ENCODE results near the gene ATP13A3. TPM values are rescaled to one million over a fixed set of nuclear protein-coding genes. Genes with fewer than 3 reads are reported as not detected.

ATP13A3 gene
- total and polyA plus RNA-seq, 2 experiments from 2014 or later = 20.0 to 202 TPM

- DNase-seq (ENCODE audit: low spot score) (no peak), ATAC-seq (no peak)
- Histone ChIP-seq H3K4me2 (no peak overlapping the region), H3K27ac (ENCODE audit: low read depth) (no peak overlapping the region), H2AFZ (no peak overlapping the region), H4K20me1 (replicated peaks; ENCODE audit: insufficient read depth) (no peaks in the 10 kb centered on the region), H3K27me3 (ENCODE audit: insufficient read depth) (no peaks in the 10 kb centered on the region), H3K9me2 (ENCODE audit: insufficient read depth) (peaks cover 5% of the 10 kb centered on the region; the same call in 1 of the 2 replicates), H3F3A (replicated peaks; ENCODE audit: low read depth) (no peaks in the 10 kb centered on the region), H3K4me3 (no peak overlapping the region), H3K4me1 (ENCODE audit: insufficient read depth) (no peaks in the 10 kb centered on the region), H3K79me2 (replicated peaks; ENCODE audit: insufficient read depth) (no peaks in the 10 kb centered on the region), H3K36me3 (ENCODE audit: insufficient read depth) (no peaks in the 10 kb centered on the region)
- no peaks in the 10 kb centered on the region for H3K36me3 Mint-ChIP-seq (ENCODE audit: low read depth)
- peaks cover 5% of the 10 kb centered on the region for H3K27me3 Mint-ChIP-seq (ENCODE audit: insufficient read depth, low read depth, poor library complexity)
- H3K27ac Mint-ChIP-seq = no peak overlapping the region
- peaks cover 11% of the 10 kb centered on the region; the same call in 2 of the 3 replicates for H3K4me1 Mint-ChIP-seq
- no peak overlapping the region for H3K4me3 Mint-ChIP-seq
- no peak for TF ChIP-seq STAT1 (IDR thresholded peaks at IDR 0.05; ENCODE audit: unreplicated experiment)
- no peak for TF ChIP-seq ZNF114 (CRISPR knock-in tag; IDR thresholded peaks at IDR 0.05)
- no peak for TF ChIP-seq EZH2 (IDR thresholded peaks at IDR 0.05; ENCODE audit: low read depth, unreplicated experiment)
- no peak for TF ChIP-seq ZNF331 (CRISPR knock-in tag; IDR thresholded peaks at IDR 0.05; ENCODE audit: low read depth)
- no peak for TF ChIP-seq POLR2AphosphoS5 (IDR thresholded peaks at IDR 0.05; ENCODE audit: low read depth)
- no peak for TF ChIP-seq EZH2phosphoT487 (IDR thresholded peaks at IDR 0.05; ENCODE audit: unreplicated experiment)
- TF ChIP-seq, protein P1, sequence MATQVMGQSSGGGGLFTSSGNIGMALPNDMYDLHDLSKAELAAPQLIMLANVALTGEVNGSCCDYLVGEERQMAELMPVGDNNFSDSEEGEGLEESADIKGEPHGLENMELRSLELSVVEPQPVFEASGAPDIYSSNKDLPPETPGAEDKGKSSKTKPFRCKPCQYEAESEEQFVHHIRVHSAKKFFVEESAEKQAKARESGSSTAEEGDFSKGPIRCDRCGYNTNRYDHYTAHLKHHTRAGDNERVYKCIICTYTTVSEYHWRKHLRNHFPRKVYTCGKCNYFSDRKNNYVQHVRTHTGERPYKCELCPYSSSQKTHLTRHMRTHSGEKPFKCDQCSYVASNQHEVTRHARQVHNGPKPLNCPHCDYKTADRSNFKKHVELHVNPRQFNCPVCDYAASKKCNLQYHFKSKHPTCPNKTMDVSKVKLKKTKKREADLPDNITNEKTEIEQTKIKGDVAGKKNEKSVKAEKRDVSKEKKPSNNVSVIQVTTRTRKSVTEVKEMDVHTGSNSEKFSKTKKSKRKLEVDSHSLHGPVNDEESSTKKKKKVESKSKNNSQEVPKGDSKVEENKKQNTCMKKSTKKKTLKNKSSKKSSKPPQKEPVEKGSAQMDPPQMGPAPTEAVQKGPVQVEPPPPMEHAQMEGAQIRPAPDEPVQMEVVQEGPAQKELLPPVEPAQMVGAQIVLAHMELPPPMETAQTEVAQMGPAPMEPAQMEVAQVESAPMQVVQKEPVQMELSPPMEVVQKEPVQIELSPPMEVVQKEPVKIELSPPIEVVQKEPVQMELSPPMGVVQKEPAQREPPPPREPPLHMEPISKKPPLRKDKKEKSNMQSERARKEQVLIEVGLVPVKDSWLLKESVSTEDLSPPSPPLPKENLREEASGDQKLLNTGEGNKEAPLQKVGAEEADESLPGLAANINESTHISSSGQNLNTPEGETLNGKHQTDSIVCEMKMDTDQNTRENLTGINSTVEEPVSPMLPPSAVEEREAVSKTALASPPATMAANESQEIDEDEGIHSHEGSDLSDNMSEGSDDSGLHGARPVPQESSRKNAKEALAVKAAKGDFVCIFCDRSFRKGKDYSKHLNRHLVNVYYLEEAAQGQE (IDR thresholded peaks at IDR 0.05; ENCODE audit: unreplicated experiment) = no peak
- no peak for TF ChIP-seq CREB1 (CRISPR knock-in tag; IDR thresholded peaks at IDR 0.05; ENCODE audit: low read depth)
- TF ChIP-seq JUNB (IDR thresholded peaks at IDR 0.05; ENCODE audit: unreplicated experiment) = no peak
- TF ChIP-seq, protein P2, sequence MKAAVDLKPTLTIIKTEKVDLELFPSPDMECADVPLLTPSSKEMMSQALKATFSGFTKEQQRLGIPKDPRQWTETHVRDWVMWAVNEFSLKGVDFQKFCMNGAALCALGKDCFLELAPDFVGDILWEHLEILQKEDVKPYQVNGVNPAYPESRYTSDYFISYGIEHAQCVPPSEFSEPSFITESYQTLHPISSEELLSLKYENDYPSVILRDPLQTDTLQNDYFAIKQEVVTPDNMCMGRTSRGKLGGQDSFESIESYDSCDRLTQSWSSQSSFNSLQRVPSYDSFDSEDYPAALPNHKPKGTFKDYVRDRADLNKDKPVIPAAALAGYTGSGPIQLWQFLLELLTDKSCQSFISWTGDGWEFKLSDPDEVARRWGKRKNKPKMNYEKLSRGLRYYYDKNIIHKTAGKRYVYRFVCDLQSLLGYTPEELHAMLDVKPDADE (IDR thresholded peaks at IDR 0.05) = no peak
- no peak for TF ChIP-seq NANOG (IDR thresholded peaks at IDR 0.05; ENCODE audit: borderline replicate concordance)
- no peak for TF ChIP-seq CTCF (conservative IDR thresholded peaks at IDR 0.05; ENCODE audit: low read depth in 2 of 2)
- TF ChIP-seq, protein P3, sequence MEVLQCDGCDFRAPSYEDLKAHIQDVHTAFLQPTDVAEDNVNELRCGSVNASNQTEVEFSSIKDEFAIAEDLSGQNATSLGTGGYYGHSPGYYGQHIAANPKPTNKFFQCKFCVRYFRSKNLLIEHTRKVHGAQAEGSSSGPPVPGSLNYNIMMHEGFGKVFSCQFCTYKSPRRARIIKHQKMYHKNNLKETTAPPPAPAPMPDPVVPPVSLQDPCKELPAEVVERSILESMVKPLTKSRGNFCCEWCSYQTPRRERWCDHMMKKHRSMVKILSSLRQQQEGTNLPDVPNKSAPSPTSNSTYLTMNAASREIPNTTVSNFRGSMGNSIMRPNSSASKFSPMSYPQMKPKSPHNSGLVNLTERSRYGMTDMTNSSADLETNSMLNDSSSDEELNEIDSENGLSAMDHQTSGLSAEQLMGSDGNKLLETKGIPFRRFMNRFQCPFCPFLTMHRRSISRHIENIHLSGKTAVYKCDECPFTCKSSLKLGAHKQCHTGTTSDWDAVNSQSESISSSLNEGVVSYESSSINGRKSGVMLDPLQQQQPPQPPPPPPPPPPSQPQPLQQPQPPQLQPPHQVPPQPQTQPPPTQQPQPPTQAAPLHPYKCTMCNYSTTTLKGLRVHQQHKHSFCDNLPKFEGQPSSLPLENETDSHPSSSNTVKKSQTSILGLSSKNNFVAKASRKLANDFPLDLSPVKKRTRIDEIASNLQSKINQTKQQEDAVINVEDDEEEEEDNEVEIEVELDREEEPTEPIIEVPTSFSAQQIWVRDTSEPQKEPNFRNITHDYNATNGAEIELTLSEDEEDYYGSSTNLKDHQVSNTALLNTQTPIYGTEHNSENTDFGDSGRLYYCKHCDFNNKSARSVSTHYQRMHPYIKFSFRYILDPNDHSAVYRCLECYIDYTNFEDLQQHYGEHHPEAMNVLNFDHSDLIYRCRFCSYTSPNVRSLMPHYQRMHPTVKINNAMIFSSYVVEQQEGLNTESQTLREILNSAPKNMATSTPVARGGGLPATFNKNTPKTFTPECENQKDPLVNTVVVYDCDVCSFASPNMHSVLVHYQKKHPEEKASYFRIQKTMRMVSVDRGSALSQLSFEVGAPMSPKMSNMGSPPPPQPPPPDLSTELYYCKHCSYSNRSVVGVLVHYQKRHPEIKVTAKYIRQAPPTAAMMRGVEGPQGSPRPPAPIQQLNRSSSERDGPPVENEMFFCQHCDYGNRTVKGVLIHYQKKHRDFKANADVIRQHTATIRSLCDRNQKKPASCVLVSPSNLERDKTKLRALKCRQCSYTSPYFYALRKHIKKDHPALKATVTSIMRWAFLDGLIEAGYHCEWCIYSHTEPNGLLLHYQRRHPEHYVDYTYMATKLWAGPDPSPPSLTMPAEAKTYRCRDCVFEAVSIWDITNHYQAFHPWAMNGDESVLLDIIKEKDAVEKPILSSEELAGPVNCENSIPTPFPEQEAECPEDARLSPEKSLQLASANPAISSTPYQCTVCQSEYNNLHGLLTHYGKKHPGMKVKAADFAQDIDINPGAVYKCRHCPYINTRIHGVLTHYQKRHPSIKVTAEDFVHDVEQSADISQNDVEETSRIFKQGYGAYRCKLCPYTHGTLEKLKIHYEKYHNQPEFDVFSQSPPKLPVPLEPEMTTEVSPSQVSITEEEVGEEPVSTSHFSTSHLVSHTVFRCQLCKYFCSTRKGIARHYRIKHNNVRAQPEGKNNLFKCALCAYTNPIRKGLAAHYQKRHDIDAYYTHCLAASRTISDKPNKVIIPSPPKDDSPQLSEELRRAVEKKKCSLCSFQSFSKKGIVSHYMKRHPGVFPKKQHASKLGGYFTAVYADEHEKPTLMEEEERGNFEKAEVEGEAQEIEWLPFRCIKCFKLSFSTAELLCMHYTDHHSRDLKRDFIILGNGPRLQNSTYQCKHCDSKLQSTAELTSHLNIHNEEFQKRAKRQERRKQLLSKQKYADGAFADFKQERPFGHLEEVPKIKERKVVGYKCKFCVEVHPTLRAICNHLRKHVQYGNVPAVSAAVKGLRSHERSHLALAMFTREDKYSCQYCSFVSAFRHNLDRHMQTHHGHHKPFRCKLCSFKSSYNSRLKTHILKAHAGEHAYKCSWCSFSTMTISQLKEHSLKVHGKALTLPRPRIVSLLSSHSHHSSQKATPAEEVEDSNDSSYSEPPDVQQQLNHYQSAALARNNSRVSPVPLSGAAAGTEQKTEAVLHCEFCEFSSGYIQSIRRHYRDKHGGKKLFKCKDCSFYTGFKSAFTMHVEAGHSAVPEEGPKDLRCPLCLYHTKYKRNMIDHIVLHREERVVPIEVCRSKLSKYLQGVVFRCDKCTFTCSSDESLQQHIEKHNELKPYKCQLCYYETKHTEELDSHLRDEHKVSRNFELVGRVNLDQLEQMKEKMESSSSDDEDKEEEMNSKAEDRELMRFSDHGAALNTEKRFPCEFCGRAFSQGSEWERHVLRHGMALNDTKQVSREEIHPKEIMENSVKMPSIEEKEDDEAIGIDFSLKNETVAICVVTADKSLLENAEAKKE (CRISPR knock-in tag; IDR thresholded peaks at IDR 0.05) = no peak
- no peaks in the 10 kb centered on the region for H3K9me3 Mint-ChIP-seq
Observed at GRCh38 chr3:194522579-194523046, 35.8 kb upstream of the ATP13A3 start.
